HepG2 (cell line): ENCODE measurements around the gene RAP1GAP2. TPM values are rescaled to one million over a fixed set of nuclear protein-coding genes. Genes with fewer than 3 reads are reported as not detected.

Source experiments
- CENPX ChIP-seq: sonication (generic); formaldehyde crosslinking; IDR thresholded peaks from 2 replicates; pipeline ENCODE4 v1.9.0; 2021; ENCODE audit warnings: mild to moderate bottlenecking, missing genetic modification reagents, moderate library complexity
- ETV6 ChIP-seq: sonication (generic); formaldehyde crosslinking; conservative IDR thresholded peaks from 2 replicates; pipeline ENCODE4 v1.4.0; 2020; ENCODE audit warnings: missing genetic modification reagents
- GABPB1 ChIP-seq: IDR thresholded peaks from 2 replicates; pipeline ENCODE4 v1.6.1; 2016; ENCODE audit warnings: mild to moderate bottlenecking, missing genetic modification reagents, moderate library complexity, missing compliant biosample characterization
- MEIS2 ChIP-seq: sonication (generic); formaldehyde crosslinking; IDR thresholded peaks from 2 replicates; pipeline ENCODE4 v1.9.0; 2021; ENCODE audit warnings: mild to moderate bottlenecking, missing genetic modification reagents
- PHF21A ChIP-seq: sonication (generic); formaldehyde crosslinking; IDR thresholded peaks from 2 replicates; pipeline ENCODE4 v1.5.0; 2020; ENCODE audit warnings: mild to moderate bottlenecking, missing genetic modification reagents
- RARA ChIP-seq: IDR thresholded peaks from 2 replicates; pipeline ENCODE4 v1.6.1; 2016; ENCODE audit warnings: missing genetic modification reagents, missing compliant biosample characterization
- ZBTB7A ChIP-seq: sonication (generic); formaldehyde crosslinking; IDR thresholded peaks from 2 replicates; pipeline ENCODE4 v1.8.0; 2022; ENCODE audit warnings: mild to moderate bottlenecking, missing genetic modification reagents
- ZNF451 ChIP-seq: sonication (generic); formaldehyde crosslinking; IDR thresholded peaks from 2 replicates; pipeline ENCODE4 v1.5.0; 2020; ENCODE audit warnings: mild to moderate bottlenecking, missing genetic modification reagents
- polyA plus RNA-seq, 8 experiments: library from polyadenylated mRNA; depleted of rRNA in 3 of 8; stranded (reverse) in 7 of 8; unstranded in 1 of 8; fragments of >200 nt; fragmentation: Illumina TruSeq in 4 of 8; extraction: Trizol in 4 of 8; gene quantifications; 2 replicates each; pipeline versions ENCODE4 v1.2.1 to v1.2.3, GENCODE V29; 2011 to 2016; ENCODE audit warnings: low read depth in 4 of 8, missing spikeins in 1 of 8, mixed read lengths in 1 of 8; ENCODE audit not compliant: insufficient read depth in 1 of 8
- total RNA-seq, 5 experiments: library from RNA; depleted of rRNA; stranded (reverse); fragments of >200 nt; fragmentation: Illumina TruSeq; extraction: Trizol; gene quantifications; 2 replicates each; pipeline ENCODE4 v1.2.3, GENCODE V29; 2016; ENCODE audit warnings: low read depth in 1 of 5
- TF ChIP-seq, protein P1 (sequence below), 2 experiments: sonication (generic) in 1 of 2; formaldehyde crosslinking in 1 of 2; IDR thresholded peaks; 2 replicates each; pipeline versions ENCODE4 v1.4.0 to v1.6.1; 2016 to 2020; ENCODE audit warnings: borderline replicate concordance in 1 of 2, low read depth in 1 of 2, mild to moderate bottlenecking in 1 of 2, missing genetic modification reagents in 1 of 2
- TF ChIP-seq, protein P2 (sequence below), 2 experiments: sonication (generic) in 1 of 2; formaldehyde crosslinking in 1 of 2; IDR thresholded peaks; 2 replicates each; pipeline versions ENCODE4 v1.4.0 to v1.6.1; 2018 to 2020; ENCODE audit warnings: missing genetic modification reagents in 2 of 2, borderline replicate concordance in 1 of 2, low read depth in 1 of 2, mild to moderate bottlenecking in 1 of 2, missing biosample characterization in 1 of 2
- TF ChIP-seq, protein P3 (sequence below): sonication (generic); formaldehyde crosslinking; IDR thresholded peaks from 2 replicates; pipeline ENCODE4 v1.5.1; 2020; ENCODE audit warnings: missing genetic modification reagents, mild to moderate bottlenecking, borderline replicate concordance
- TF ChIP-seq, protein P4 (sequence below): sonication (generic); formaldehyde crosslinking; IDR thresholded peaks from 2 replicates; pipeline ENCODE4 v1.4.0; 2020; ENCODE audit warnings: mild to moderate bottlenecking, missing genetic modification reagents

The RAP1GAP2 gene
- total and polyA plus RNA-seq, 2 of the 13 experiments (the other 11 are each of a cell fraction or from before 2014, with no cell fraction given), result 10.9 to 12.0 TPM

DNA sequence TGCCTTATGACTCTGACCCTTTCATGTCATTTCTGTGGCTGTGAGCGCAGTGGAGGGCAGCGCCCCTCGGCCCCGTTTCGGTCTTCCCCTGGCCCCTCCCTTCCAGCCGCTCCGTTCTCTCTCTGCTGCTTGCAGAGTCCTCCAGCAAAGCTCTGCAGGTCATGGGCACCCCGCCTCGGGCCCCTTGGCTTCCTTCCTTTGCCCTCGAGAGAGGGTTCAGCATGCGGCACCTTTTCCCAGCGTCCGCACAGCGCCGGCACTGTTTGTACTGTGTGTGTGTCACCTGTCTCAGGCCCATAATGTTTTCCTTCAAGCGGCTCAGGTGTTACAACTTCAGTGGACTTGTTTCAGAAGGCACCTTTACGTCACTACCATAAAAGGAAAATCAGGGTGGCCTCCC lies 98.5 kb downstream of the RAP1GAP2 start (continued):
- TF ChIP-seq ZBTB7A (CRISPR knock-in tag) (no peak), ETV6 (no peak), GABPB1 (CRISPR knock-in tag) (peak; percentile 59), ZNF451 (no peak), PHF21A (CRISPR knock-in tag) (no peak), RARA (peak; percentile 42; the same call in 1 of the 2 replicates), MEIS2 (CRISPR knock-in tag) (no peak), CENPX (CRISPR knock-in tag) (no peak)
- TF ChIP-seq, protein P1, sequence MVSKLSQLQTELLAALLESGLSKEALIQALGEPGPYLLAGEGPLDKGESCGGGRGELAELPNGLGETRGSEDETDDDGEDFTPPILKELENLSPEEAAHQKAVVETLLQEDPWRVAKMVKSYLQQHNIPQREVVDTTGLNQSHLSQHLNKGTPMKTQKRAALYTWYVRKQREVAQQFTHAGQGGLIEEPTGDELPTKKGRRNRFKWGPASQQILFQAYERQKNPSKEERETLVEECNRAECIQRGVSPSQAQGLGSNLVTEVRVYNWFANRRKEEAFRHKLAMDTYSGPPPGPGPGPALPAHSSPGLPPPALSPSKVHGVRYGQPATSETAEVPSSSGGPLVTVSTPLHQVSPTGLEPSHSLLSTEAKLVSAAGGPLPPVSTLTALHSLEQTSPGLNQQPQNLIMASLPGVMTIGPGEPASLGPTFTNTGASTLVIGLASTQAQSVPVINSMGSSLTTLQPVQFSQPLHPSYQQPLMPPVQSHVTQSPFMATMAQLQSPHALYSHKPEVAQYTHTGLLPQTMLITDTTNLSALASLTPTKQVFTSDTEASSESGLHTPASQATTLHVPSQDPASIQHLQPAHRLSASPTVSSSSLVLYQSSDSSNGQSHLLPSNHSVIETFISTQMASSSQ (IDR thresholded peaks at IDR 0.05; ENCODE audit: low read depth), result no peak
- TF ChIP-seq, protein P1 (CRISPR knock-in tag; IDR thresholded peaks at IDR 0.05; ENCODE audit: borderline replicate concordance), result no peak
- TF ChIP-seq, protein P2, sequence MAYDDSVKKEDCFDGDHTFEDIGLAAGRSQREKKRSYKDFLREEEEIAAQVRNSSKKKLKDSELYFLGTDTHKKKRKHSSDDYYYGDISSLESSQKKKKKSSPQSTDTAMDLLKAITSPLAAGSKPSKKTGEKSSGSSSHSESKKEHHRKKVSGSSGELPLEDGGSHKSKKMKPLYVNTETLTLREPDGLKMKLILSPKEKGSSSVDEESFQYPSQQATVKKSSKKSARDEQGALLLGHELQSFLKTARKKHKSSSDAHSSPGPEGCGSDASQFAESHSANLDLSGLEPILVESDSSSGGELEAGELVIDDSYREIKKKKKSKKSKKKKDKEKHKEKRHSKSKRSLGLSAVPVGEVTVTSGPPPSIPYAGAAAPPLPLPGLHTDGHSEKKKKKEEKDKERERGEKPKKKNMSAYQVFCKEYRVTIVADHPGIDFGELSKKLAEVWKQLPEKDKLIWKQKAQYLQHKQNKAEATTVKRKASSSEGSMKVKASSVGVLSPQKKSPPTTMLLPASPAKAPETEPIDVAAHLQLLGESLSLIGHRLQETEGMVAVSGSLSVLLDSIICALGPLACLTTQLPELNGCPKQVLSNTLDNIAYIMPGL (CRISPR knock-in tag; IDR thresholded peaks at IDR 0.05; ENCODE audit: borderline replicate concordance in 1 of 2, low read depth in 1 of 2), result no peak
- TF ChIP-seq, protein P3, sequence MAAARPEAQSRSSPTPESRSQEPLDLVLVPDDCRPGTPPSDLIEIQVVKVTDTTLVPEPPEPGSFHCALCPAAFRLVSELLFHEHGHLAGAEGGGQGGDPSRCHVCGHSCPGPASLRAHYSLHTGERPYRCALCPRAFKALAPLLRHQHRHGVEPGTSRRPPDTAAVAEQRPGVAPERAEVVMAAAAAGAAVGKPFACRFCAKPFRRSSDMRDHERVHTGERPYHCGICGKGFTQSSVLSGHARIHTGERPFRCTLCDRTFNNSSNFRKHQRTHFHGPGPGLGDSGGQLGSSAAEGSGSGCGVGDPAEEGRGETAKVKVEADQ (CRISPR knock-in tag), result no peak
- TF ChIP-seq, protein P4, sequence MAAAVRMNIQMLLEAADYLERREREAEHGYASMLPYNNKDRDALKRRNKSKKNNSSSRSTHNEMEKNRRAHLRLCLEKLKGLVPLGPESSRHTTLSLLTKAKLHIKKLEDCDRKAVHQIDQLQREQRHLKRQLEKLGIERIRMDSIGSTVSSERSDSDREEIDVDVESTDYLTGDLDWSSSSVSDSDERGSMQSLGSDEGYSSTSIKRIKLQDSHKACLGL, result no peak
